GM23248 (cell line): Measurements from ENCODE around the gene EMILIN1. TPM values are rescaled to one million over a fixed set of nuclear protein-coding genes. Genes with fewer than 3 reads are reported as not detected.

Experiments used
- DNase-seq: peaks from one replicate; pipeline ENCODE4 v3.0.0-alpha.2; 2015
- H2AFZ ChIP-seq: fragments of 200-600 bp; sonication (generic); 2 replicates; pipeline ENCODE4 v1.6.1; 2016; ENCODE audit warnings: antibody characterized with exemption
- H3F3A ChIP-seq: fragments of 200-600 bp; sonication (generic); 2 replicates; pipeline ENCODE4 v1.6.1; 2016; ENCODE audit warnings: mild to moderate bottlenecking, antibody characterized with exemption, mixed run types; ENCODE audit not compliant: insufficient read depth
- H3K27ac ChIP-seq: fragments of 200-600 bp; sonication (generic); 2 replicates; pipeline ENCODE4 v1.5.1; 2016; ENCODE audit warnings: mild to moderate bottlenecking
- H3K27me3 ChIP-seq: fragments of 200-600 bp; sonication (generic); replicated peaks from 2 replicates; pipeline ENCODE4 v1.6.1; 2016; ENCODE audit warnings: mild to moderate bottlenecking; ENCODE audit not compliant: insufficient read depth
- H3K36me3 ChIP-seq: fragments of 200-600 bp; sonication (generic); 2 replicates; pipeline ENCODE4 v1.6.1; 2016; ENCODE audit warnings: low read depth, mild to moderate bottlenecking
- H3K4me1 ChIP-seq: fragments of 200-600 bp; sonication (generic); 2 replicates; pipeline ENCODE4 v1.6.1; 2016; ENCODE audit warnings: mild to moderate bottlenecking; ENCODE audit not compliant: insufficient read depth
- H3K4me2 ChIP-seq: fragments of 200-600 bp; sonication (generic); one replicate; pipeline ENCODE4 v1.6.1; 2016; ENCODE audit warnings: mild to moderate bottlenecking; ENCODE audit not compliant: unreplicated experiment
- H3K4me3 ChIP-seq: fragments of 200-600 bp; sonication (generic); 2 replicates; pipeline ENCODE4 v1.5.1; 2016; ENCODE audit warnings: mild to moderate bottlenecking
- H3K79me2 ChIP-seq: fragments of 200-600 bp; sonication (generic); 2 replicates; pipeline ENCODE4 v1.6.1; 2016; ENCODE audit warnings: mild to moderate bottlenecking; ENCODE audit not compliant: insufficient read depth
- H3K9ac ChIP-seq: fragments of 200-600 bp; sonication (generic); 2 replicates; pipeline ENCODE4 v1.6.1; 2016; ENCODE audit warnings: mild to moderate bottlenecking
- H3K9me2 ChIP-seq: fragments of 200-600 bp; sonication (generic); 2 replicates; pipeline ENCODE4 v1.6.1; 2016; ENCODE audit warnings: mixed run types, mild to moderate bottlenecking, moderate library complexity; ENCODE audit not compliant: insufficient read depth
- H3K9me3 ChIP-seq: fragments of 200-600 bp; sonication (generic); one replicate; pipeline ENCODE4 v1.6.1; 2017; ENCODE audit warnings: low read depth
- H4K20me1 ChIP-seq: fragments of 200-600 bp; sonication (generic); 2 replicates; pipeline ENCODE4 v1.6.0; 2016; ENCODE audit not compliant: insufficient read depth
- EZH2 ChIP-seq: fragments of 200-600 bp; sonication (generic); IDR thresholded peaks from 2 replicates; pipeline ENCODE4 v1.6.1; 2018; ENCODE audit warnings: antibody characterized with exemption, mild to moderate bottlenecking; ENCODE audit not compliant: insufficient read depth, poor library complexity, severe bottlenecking
- EZH2phosphoT487 ChIP-seq: fragments of 200-600 bp; sonication (generic); IDR thresholded peaks from 2 replicates; pipeline ENCODE4 v1.6.1; 2018; ENCODE audit warnings: antibody characterized with exemption, moderate library complexity, mild to moderate bottlenecking, low read depth; ENCODE audit not compliant: insufficient read depth
- whole genome bisulfite sequencing, 2 experiments: methylation state at CpG; one replicate each; pipeline ENCODE4 v1.1.6; 2015 to 2017; ENCODE audit warnings: low lambda C conversion rate in 2 of 2, low coverage in 1 of 2; ENCODE audit errors: missing lambda C conversion rate in 2 of 2; 5-methylcytosine and 5-hydroxymethylcytosine counted together
- in situ Hi-C: fragments of 300-500 bp; cut with MboI; formaldehyde crosslinking; loops from 2 replicates; pipeline ENCODE4 v1.15.0; 2020
- polyA plus RNA-seq: library from polyadenylated mRNA; unstranded; fragments of >200 nt; fragmentation: Nextera tagmentation; extraction: Ambion mirVana; gene quantifications from 2 replicates; pipeline ENCODE4 v1.2.1, GENCODE V29; 2016
- total RNA-seq: library from RNA; depleted of rRNA; stranded (reverse); fragments of >200 nt; shearing (Covaris generic); gene quantifications from 2 replicates; pipeline ENCODE4 v1.2.3, GENCODE V29; 2014

Gene EMILIN1
- total and polyA plus RNA-seq, 2 experiments from 2014 or later = 61.5 to 219 TPM

GRCh38 chr2:27076323-27076722, 2.1 kb upstream of the EMILIN1 start:
- H2AFZ ChIP-seq = no peak overlapping the region; the same call in 1 of the 2 replicates
- no peak overlapping the region for H3K9ac ChIP-seq
- DNase-seq = no peak
- in situ Hi-C loops = no loop called here
- H3F3A ChIP-seq = no peaks in the 10 kb centered on the region
- TF ChIP-seq EZH2 = no peak
- no peak for TF ChIP-seq EZH2phosphoT487
- H3K27ac ChIP-seq = no peak overlapping the region
- no peak overlapping the region for H3K4me3 ChIP-seq
- H3K79me2 ChIP-seq = peaks cover 26% of the 10 kb centered on the region
- no peaks in the 10 kb centered on the region for H4K20me1 ChIP-seq
- no peaks in the 10 kb centered on the region for H3K27me3 ChIP-seq
- no peak overlapping the region for H3K4me2 ChIP-seq
- H3K36me3 ChIP-seq = no peaks in the 10 kb centered on the region
- H3K4me1 ChIP-seq = peaks cover 12% of the 10 kb centered on the region
- H3K9me2 ChIP-seq = no peaks in the 10 kb centered on the region
- 72 to 77% methylated on average over 4 of the region's 4 CpGs for WGBS, 2 experiments
- no peaks in the 10 kb centered on the region for H3K9me3 ChIP-seq

DNA sequence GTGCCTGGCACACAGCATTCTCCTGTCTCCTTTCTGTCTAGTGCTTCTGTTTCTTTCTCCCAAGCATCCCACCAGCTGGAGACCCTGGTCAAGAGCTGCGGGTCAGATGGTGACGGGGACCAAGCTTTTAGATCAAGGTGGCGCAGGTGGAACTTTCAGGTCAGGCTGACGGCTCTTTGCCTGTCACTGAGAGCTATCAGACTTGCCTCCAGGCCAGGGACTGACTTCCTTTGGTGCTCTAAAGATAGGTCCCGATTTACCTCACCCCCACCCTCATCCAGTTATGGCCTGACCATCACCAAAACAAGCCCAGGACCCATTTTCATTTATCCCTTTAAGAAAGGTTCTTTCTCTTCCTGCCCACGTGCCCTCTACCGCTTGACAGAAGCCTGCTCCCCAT, 1.2 kb upstream of the EMILIN1 start:
- peaks cover 34% of the 10 kb centered on the region for H3K79me2 ChIP-seq
- no peak overlapping the region for H3K9ac ChIP-seq
- H3F3A ChIP-seq = no peaks in the 10 kb centered on the region
- H3K4me2 ChIP-seq = no peak overlapping the region
- H4K20me1 ChIP-seq = no peaks in the 10 kb centered on the region
- H3K36me3 ChIP-seq = no peaks in the 10 kb centered on the region
- H3K9me2 ChIP-seq = no peaks in the 10 kb centered on the region
- no peak overlapping the region for H3K4me3 ChIP-seq
- no peaks in the 10 kb centered on the region for H3K9me3 ChIP-seq
- 89 to 90% methylated on average over 7 of the region's 7 CpGs for WGBS, 2 experiments
- H3K4me1 ChIP-seq = peaks cover 16% of the 10 kb centered on the region
- in situ Hi-C loops = no loop called here
- no peaks in the 10 kb centered on the region for H3K27me3 ChIP-seq
- TF ChIP-seq EZH2phosphoT487 = no peak
- TF ChIP-seq EZH2 = no peak
- H3K27ac ChIP-seq = no peak overlapping the region
- H2AFZ ChIP-seq = no peak overlapping the region
- DNase-seq = no peak

DNA sequence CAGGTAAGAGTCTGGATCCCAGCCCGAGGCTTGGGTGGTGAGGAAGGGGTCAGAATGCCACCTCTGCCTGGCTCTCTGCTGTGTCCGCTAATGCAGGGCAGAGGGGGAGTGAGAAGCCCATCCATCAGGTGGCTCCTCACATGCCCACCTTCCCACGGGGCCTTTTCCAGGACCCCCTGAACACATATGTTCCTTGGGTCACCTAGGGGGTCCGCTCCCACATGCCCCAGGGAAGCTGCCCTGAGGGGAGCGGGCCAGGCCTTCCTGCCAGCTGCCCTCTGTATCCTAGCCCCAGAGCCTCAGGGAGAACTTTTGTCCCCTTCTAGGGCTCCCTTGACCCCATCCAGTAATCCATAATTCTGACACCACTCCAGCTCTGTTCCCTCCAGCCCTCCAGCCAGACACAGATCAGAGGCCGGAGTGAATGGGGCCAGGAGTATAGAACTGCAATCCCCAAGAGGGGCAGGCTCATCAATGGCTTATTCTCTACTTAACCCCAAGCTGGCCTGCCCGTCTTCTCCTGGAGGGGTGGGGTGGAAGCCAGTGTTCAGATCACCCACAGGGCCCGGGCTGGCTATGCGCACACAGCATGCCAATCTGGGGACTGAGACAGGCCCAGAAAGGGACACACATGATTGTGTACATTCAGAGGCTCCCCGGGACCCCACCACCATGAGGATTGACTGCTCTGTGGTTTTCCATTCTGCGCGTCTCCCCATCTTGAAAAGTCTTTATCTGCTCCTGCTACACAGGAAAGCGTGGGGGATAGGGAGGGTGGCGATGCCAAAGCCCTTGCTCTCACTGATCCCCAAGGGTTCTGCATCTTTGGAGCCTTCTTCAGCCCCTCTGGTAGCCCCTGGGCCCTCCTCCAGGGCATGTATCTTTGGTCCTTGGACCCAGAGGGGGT, 1.1 kb downstream of the EMILIN1 start:
- Histone ChIP-seq H3K4me1 (peaks cover 16% of the 10 kb centered on the region), H3K4me2 (peak overlapping the region; percentile 99), H3K27me3 (no peaks in the 10 kb centered on the region), H3F3A (0 out of 2 replicates have a peak, but pooled peaks cover 3% of the 10 kb centered on the region), H3K36me3 (no peaks in the 10 kb centered on the region), H2AFZ (peak overlapping the region; percentile 86), H3K79me2 (peaks cover 35% of the 10 kb centered on the region), H3K9me2 (no peaks in the 10 kb centered on the region), H3K27ac (peak overlapping the region; percentile 74), H3K9me3 (no peaks in the 10 kb centered on the region), H4K20me1 (no peaks in the 10 kb centered on the region), H3K4me3 (peak overlapping the region; percentile 81), H3K9ac (peak overlapping the region; percentile 87)
- in situ Hi-C loops = no loop called here
- 7 to 8% methylated on average over 14 of the region's 14 CpGs for WGBS, 2 experiments
- DNase-seq = peak; percentile 74
- TF ChIP-seq EZH2 (no peak), EZH2phosphoT487 (no peak)

- Histone ChIP-seq H3K4me2 (peak overlapping the region; percentile 99), H4K20me1 (no peaks in the 10 kb centered on the region), H3K27me3 (no peaks in the 10 kb centered on the region), H3K79me2 (peaks cover 35% of the 10 kb centered on the region), H3K27ac (peak overlapping the region; percentile 74), H3K36me3 (no peaks in the 10 kb centered on the region), H3K9me3 (no peaks in the 10 kb centered on the region), H3K9me2 (no peaks in the 10 kb centered on the region), H3K4me1 (peaks cover 16% of the 10 kb centered on the region), H3F3A (peaks cover 9% of the 10 kb centered on the region), H2AFZ (no peak overlapping the region), H3K4me3 (peak overlapping the region; percentile 81), H3K9ac (peak overlapping the region; percentile 87)
- peak; percentile 61 for DNase-seq
- in situ Hi-C loops = no loop called here
- TF ChIP-seq EZH2phosphoT487 (no peak), EZH2 (no peak)
- WGBS, 2 experiments = 9 to 14% methylated on average over 7 of the region's 7 CpGs
Measured at GRCh38 chr2:27080140-27080469, 1.7 kb downstream of the EMILIN1 start.
